HEK293T (cell line): ENCODE results near the gene USP46.

ENCODE experiments used
- BHLHE40 ChIP-seq: fragments of 450-650 bp; IDR thresholded peaks from 2 replicates; pipeline ENCODE4 v1.6.1; 2016; ENCODE audit warnings: mild to moderate bottlenecking, moderate library complexity, borderline replicate concordance
- ELF4 ChIP-seq: fragments of 450-650 bp; IDR thresholded peaks from 2 replicates; pipeline ENCODE4 v1.6.1; 2017; ENCODE audit warnings: antibody characterized with exemption
- FOXA1 ChIP-seq: fragments of 450-650 bp; IDR thresholded peaks from 2 replicates; pipeline ENCODE4 v1.6.1; 2016; ENCODE audit warnings: mild to moderate bottlenecking
- FOXK2 ChIP-seq: fragments of 450-650 bp; IDR thresholded peaks from 2 replicates; pipeline ENCODE4 v1.6.1; 2016; ENCODE audit warnings: mild to moderate bottlenecking
- HDGF ChIP-seq: fragments of 450-650 bp; IDR thresholded peaks from 2 replicates; pipeline ENCODE4 v1.6.1; 2017; ENCODE audit warnings: antibody characterized with exemption, borderline replicate concordance
- NFRKB ChIP-seq: fragments of 450-650 bp; IDR thresholded peaks from 2 replicates; pipeline ENCODE4 v1.6.1; 2016; ENCODE audit warnings: mild to moderate bottlenecking, moderate library complexity
- SP1 ChIP-seq: fragments of 450-650 bp; IDR thresholded peaks from 2 replicates; pipeline ENCODE4 v1.6.1; 2017
- SUZ12 ChIP-seq: fragments of 450-650 bp; IDR thresholded peaks from 2 replicates; pipeline ENCODE4 v1.6.1; 2016; ENCODE audit warnings: mild to moderate bottlenecking

DNA sequence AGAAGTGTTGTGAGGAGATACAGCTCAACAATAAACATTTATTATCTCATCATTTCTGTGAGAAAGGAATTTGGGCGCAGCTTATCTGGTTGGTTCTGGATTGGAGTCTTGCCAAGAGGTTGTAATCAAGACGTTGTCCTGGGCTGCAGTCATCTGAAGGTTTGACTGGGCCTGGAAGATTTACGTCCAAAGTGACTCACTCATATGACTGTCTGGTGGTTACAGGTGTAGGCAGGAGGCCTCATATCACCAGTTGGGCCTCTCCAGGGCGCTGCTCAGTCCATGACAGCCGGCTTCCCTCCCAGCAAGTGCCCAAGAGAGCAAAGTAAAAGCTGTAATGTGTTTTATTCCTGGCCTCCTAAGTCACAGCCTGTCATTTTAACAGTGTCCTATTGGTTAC is 106.3 kb downstream of the USP46 start:
- TF ChIP-seq FOXK2 (no peak), NFRKB (no peak), FOXA1 (no peak), BHLHE40 (no peak), HDGF (no peak), SP1 (no peak), ELF4 (no peak), SUZ12 (no peak)
